ENCODE measurements around the gene KISS1.

Gene KISS1

DNA sequence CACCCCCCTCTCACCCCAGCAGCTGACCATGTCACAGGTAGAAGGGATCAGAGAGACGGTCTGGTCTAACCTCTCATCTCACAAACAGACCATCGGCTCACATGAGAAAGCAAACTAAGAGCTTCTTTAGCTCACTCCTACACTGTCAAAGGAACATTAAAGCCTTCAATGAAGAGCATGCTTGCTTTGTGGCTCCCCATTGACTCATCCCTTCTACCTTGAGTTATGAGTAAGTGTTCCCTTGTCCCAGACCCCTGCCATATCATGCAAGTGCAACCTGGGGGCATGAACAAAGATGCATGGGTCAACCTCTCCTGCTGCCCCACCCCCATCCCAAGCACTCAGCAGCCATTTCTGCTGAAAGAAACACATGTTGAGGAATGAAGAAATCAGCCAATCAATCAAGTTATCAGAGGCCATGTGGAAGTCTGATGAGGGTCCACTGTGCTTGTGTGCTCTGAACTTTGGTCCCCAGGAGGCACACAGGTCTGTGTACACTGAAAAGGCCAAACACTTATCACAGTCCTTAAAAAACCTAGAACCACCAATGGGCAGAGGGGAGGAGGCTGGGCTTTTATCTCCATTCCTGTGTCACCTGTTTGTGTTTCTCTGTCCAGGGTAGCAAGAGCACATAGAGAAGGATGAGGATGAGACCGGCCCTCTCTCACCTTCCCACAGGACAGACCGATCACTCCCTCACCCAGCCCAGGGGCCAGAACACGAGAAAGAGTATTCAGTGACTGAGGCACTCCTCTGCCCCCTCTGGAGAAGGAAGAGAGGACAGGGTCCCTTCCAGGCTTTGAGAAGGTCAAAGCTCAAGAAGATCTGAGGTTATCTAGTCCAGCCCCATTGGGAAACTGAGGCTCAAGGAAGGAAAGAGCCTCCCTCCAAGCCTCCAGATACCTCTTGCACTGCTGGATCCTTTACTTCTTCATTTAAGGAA is 54.0 kb downstream of the KISS1 start:
- Histone ChIP-seq H4K20me1 (ENCODE audit: insufficient read depth, low read length) (no peaks in the 10 kb centered on the region), H3K9me2 (replicated peaks; ENCODE audit: insufficient read depth, low read length) (no peaks in the 10 kb centered on the region), H3K9ac (ENCODE audit: low read length) (no peak overlapping the region), H3K27me3 (replicated peaks; ENCODE audit: insufficient read depth, low read length) (peaks cover 25% of the 10 kb centered on the region), H3F3A (ENCODE audit: insufficient read depth, low read length) (no peaks in the 10 kb centered on the region), H3K4me3 (ENCODE audit: low read length) (no peak overlapping the region), H3K4me2 (ENCODE audit: low read depth, low read length) (no peak overlapping the region), H3K79me2 (ENCODE audit: low read length) (no peaks in the 10 kb centered on the region), H2AFZ (ENCODE audit: low read length) (no peak overlapping the region), H3K36me3 (replicated peaks; ENCODE audit: insufficient read depth, low read length) (no peaks in the 10 kb centered on the region), H3K27ac (ENCODE audit: low read length) (no peak overlapping the region), H3K4me1 (ENCODE audit: low read length) (no peaks in the 10 kb centered on the region), H3K9me3 (replicated peaks; ENCODE audit: insufficient read depth, low read length) (no peaks in the 10 kb centered on the region)
- TF ChIP-seq EZH2phosphoT487 (IDR thresholded peaks at IDR 0.05; ENCODE audit: low read length) (no peak), EZH2 (optimal IDR thresholded peaks at IDR 0.05; ENCODE audit: low read depth, low read length) (no peak)
- TF ChIP-seq, protein P1, sequence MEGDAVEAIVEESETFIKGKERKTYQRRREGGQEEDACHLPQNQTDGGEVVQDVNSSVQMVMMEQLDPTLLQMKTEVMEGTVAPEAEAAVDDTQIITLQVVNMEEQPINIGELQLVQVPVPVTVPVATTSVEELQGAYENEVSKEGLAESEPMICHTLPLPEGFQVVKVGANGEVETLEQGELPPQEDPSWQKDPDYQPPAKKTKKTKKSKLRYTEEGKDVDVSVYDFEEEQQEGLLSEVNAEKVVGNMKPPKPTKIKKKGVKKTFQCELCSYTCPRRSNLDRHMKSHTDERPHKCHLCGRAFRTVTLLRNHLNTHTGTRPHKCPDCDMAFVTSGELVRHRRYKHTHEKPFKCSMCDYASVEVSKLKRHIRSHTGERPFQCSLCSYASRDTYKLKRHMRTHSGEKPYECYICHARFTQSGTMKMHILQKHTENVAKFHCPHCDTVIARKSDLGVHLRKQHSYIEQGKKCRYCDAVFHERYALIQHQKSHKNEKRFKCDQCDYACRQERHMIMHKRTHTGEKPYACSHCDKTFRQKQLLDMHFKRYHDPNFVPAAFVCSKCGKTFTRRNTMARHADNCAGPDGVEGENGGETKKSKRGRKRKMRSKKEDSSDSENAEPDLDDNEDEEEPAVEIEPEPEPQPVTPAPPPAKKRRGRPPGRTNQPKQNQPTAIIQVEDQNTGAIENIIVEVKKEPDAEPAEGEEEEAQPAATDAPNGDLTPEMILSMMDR (IDR thresholded peaks at IDR 0.05; ENCODE audit: low read length) = no peak
- no peak for DNase-seq

DNA sequence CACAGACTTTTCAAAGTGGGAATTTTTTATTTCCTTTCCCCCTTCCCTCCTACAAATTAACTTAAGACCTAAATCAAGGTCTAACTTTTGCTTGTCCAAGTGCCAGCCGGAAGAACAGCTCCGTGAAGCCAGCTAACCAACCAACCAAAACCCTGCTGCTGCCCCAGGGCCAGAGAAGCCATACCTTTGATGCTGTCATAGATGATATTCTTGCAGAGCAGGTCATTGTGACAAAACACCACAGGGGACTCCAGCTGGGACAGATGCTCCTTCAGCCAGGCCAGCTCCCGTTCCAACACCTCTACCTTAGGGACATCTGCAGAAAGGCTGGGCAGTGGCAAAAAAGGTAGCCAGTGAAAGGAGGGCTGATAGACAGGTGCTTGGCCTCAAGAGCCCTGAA is 55.2 kb downstream of the KISS1 start:
- Histone ChIP-seq H3K4me2 (ENCODE audit: low read depth, low read length) (no peak overlapping the region), H3K4me3 (ENCODE audit: low read length) (no peak overlapping the region), H3K36me3 (replicated peaks; ENCODE audit: insufficient read depth, low read length) (no peaks in the 10 kb centered on the region), H3F3A (ENCODE audit: insufficient read depth, low read length) (no peaks in the 10 kb centered on the region), H3K79me2 (ENCODE audit: low read length) (no peaks in the 10 kb centered on the region), H3K9ac (ENCODE audit: low read length) (no peak overlapping the region), H3K9me2 (replicated peaks; ENCODE audit: insufficient read depth, low read length) (no peaks in the 10 kb centered on the region), H3K27me3 (replicated peaks; ENCODE audit: insufficient read depth, low read length) (peaks cover 25% of the 10 kb centered on the region), H3K4me1 (ENCODE audit: low read length) (no peaks in the 10 kb centered on the region), H2AFZ (ENCODE audit: low read length) (no peak overlapping the region), H3K9me3 (replicated peaks; ENCODE audit: insufficient read depth, low read length) (no peaks in the 10 kb centered on the region), H4K20me1 (ENCODE audit: insufficient read depth, low read length) (no peaks in the 10 kb centered on the region), H3K27ac (ENCODE audit: low read length) (no peak overlapping the region)
- no peak for DNase-seq
- TF ChIP-seq EZH2 (optimal IDR thresholded peaks at IDR 0.05; ENCODE audit: low read depth, low read length) = no peak
- TF ChIP-seq, protein P1 (IDR thresholded peaks at IDR 0.05; ENCODE audit: low read length) = no peak
- TF ChIP-seq EZH2phosphoT487 (IDR thresholded peaks at IDR 0.05; ENCODE audit: low read length) = no peak

Data from MM.1S (cell line).